ENCODE measurements around the gene SUGP1. TPM values are rescaled to one million over a fixed set of nuclear protein-coding genes. Genes with fewer than 3 reads are reported as not detected.

The SUGP1 gene
- polyA plus RNA-seq, 3 donors: 17.4 to 38.8 (median 18.1) TPM

DNA sequence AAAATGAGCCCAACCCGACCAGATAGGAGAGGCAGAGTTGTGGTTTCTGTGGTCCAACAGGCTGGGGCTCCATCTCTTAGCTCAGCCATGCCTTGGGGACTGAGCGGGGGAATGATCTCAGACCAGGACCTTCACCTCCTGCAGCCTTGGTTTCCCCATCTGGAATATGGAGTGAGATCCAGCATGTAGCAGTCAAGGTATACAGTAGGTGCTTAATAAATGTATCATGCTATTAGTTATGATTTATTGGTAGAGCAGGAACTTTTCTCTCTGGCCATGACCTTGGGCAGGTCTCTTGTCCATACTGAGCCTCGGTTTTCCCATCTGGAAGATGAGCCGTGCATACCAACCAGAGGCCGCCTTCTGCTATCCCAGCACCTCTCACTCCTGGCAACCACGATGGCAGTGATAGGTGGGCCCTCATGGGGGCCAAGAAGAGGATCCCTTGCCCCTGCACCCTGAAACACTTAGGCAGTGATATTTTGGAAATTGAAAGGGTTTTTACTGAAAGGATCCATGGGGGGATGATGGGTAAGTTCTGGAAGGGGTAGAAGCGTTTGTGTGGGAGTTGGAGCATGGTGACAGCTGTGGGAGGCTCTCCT, 56.3 kb downstream of the SUGP1 start:
- Histone ChIP-seq H3K36me3 (replicated peaks in 1 of 2; ENCODE audit: control insufficient read depth in 1 of 2, insufficient read depth in 2 of 2, low read length in 2 of 2) (no peaks in the 10 kb centered on the region), H3K9me3 (replicated peaks in 1 of 2; ENCODE audit: control insufficient read depth in 1 of 2, insufficient read depth in 1 of 2, low read length in 2 of 2) (peaks cover 12 to 20% of the 10 kb centered on the region in 2 donors), H4K20me1 (ENCODE audit: insufficient read depth, low read length) (no peaks in the 10 kb centered on the region), H3K79me2 (ENCODE audit: insufficient read depth, low read length) (no peaks in the 10 kb centered on the region), H3K27me3 (ENCODE audit: control insufficient read depth in 2 of 2, insufficient read depth in 2 of 2, low read length in 2 of 2) (peaks cover 13 to 45% of the 10 kb centered on the region in 2 donors), H3K27ac (ENCODE audit: low read depth in 1 of 2, low read length in 2 of 2) (no peak overlapping the region), H3K4me1 (ENCODE audit: control insufficient read depth in 1 of 2, insufficient read depth in 2 of 2, low read length in 2 of 2) (peaks cover 4 to 15% of the 10 kb centered on the region in 2 donors), H3K4me2 (replicated peaks; ENCODE audit: extremely low read depth, low read length, poor library complexity, severe bottlenecking) (no peak overlapping the region), H3K4me3 (replicated peaks in 1 of 3; ENCODE audit: low read depth in 2 of 3, low read length in 3 of 3) (no peak overlapping the region), H3K9ac (ENCODE audit: insufficient read depth, low read length, poor library complexity, severe bottlenecking) (no peak overlapping the region), H2AFZ (ENCODE audit: insufficient read depth, low read depth, low read length, poor library complexity, severe bottlenecking) (no peak overlapping the region)
- TF ChIP-seq, protein P1, sequence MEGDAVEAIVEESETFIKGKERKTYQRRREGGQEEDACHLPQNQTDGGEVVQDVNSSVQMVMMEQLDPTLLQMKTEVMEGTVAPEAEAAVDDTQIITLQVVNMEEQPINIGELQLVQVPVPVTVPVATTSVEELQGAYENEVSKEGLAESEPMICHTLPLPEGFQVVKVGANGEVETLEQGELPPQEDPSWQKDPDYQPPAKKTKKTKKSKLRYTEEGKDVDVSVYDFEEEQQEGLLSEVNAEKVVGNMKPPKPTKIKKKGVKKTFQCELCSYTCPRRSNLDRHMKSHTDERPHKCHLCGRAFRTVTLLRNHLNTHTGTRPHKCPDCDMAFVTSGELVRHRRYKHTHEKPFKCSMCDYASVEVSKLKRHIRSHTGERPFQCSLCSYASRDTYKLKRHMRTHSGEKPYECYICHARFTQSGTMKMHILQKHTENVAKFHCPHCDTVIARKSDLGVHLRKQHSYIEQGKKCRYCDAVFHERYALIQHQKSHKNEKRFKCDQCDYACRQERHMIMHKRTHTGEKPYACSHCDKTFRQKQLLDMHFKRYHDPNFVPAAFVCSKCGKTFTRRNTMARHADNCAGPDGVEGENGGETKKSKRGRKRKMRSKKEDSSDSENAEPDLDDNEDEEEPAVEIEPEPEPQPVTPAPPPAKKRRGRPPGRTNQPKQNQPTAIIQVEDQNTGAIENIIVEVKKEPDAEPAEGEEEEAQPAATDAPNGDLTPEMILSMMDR (IDR thresholded peaks at IDR 0.05): no peak
- Mint-ChIP-seq H3K9me3 (peaks cover 4 to 23% (median 18%) of the 10 kb centered on the region in 7 donors), H3K27me3 (ENCODE audit: low read depth in 3 of 3) (peaks cover 44 to 45% (median 44%) of the 10 kb centered on the region in 3 donors), H3K4me1 (peaks cover 16% of the 10 kb centered on the region), H3K36me3 (no peaks in the 10 kb centered on the region), H3K4me3 (no peak overlapping the region), H3K27ac (peak overlapping the region in 1 of 7 donors; percentile 37)
- DNase-seq: no peak
- intact Hi-C loops (cut with micrococcal nuclease): no loop called here
- WGBS (ENCODE audit: insufficient coverage): 91% methylated on average over 4 of the region's 7 CpGs

DNA sequence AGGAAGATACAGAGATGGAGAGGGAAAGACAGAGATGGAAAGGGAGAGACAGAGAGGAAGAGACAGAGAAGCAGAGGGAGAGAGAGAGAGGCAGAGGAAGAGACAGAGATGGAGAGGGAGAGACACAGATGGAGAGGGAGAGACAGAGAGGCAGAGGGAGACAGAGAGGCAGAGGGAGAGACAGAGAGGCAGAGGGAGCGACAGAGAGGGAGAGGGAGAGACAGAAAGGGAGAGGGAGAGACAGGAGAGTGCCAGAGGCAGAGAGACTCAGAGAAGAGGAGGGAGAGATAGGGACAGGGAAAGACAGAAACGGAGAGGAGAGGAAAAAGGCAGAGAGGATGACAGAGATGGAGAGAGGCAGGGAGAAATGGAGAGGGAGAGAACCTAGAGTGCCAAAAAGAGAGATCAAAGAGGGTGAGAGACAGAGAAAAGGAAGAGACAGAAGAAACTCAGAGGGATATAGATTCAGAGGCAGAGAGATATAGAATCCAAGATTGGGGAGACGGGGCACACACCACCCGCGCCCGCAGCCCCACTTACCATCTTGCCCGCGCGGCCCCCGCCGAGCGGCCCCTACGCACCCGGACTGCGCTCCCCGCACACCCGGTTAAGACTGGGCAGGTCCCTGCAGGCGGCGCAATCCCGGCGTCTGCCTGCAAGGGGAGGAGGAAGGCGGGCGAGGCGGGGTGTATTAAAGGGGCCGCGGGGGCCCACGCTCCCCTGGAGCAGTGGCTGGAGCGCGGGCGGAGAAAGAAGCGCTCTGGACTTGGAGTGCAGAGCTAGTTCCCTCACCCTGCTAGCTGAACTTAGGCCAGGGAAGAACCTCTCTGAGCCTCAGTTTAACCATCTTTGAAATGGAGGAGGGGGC, 57.9 kb downstream of the SUGP1 start:
- no peaks in the 10 kb centered on the region for H3K36me3 Mint-ChIP-seq
- peak overlapping the region; percentile 41 for H2AFZ ChIP-seq (ENCODE audit: insufficient read depth, low read depth, low read length, poor library complexity, severe bottlenecking)
- intact Hi-C loops (cut with micrococcal nuclease): no loop called here
- no peaks in the 10 kb centered on the region for H4K20me1 ChIP-seq (ENCODE audit: insufficient read depth, low read length)
- no peaks in the 10 kb centered on the region for H3K79me2 ChIP-seq (ENCODE audit: insufficient read depth, low read length)
- no peak overlapping the region for H3K9ac ChIP-seq (ENCODE audit: insufficient read depth, low read length, poor library complexity, severe bottlenecking)
- peak overlapping the region; percentile 34 to 82 for H3K4me3 Mint-ChIP-seq
- H3K36me3 ChIP-seq (replicated peaks in 1 of 2; ENCODE audit: control insufficient read depth in 1 of 2, insufficient read depth in 2 of 2, low read length in 2 of 2): no peaks in the 10 kb centered on the region
- no peak overlapping the region for H3K27ac ChIP-seq (ENCODE audit: low read depth in 1 of 2, low read length in 2 of 2)
- TF ChIP-seq, protein P1 (IDR thresholded peaks at IDR 0.05): no peak
- peak overlapping the region; percentile 64 for H3K4me2 ChIP-seq (replicated peaks; ENCODE audit: extremely low read depth, low read length, poor library complexity, severe bottlenecking)
- DNase-seq: no peak
- no peak overlapping the region for H3K4me3 ChIP-seq (replicated peaks in 1 of 3; ENCODE audit: low read depth in 2 of 3, low read length in 3 of 3)
- H3K4me1 ChIP-seq (ENCODE audit: control insufficient read depth in 1 of 2, insufficient read depth in 2 of 2, low read length in 2 of 2): peaks cover 4 to 15% of the 10 kb centered on the region in 2 donors
- peaks cover 4 to 28% (median 22%) of the 10 kb centered on the region in 7 donors for H3K9me3 Mint-ChIP-seq
- H3K27ac Mint-ChIP-seq: peak overlapping the region in 2 of 7 donors; percentile 2 to 64
- peaks cover 13 to 47% of the 10 kb centered on the region in 2 donors for H3K27me3 ChIP-seq (ENCODE audit: control insufficient read depth in 2 of 2, insufficient read depth in 2 of 2, low read length in 2 of 2)
- H3K9me3 ChIP-seq (replicated peaks in 1 of 2; ENCODE audit: control insufficient read depth in 1 of 2, insufficient read depth in 1 of 2, low read length in 2 of 2): peaks cover 12 to 28% of the 10 kb centered on the region in 2 donors
- peaks cover 16% of the 10 kb centered on the region for H3K4me1 Mint-ChIP-seq
- H3K27me3 Mint-ChIP-seq (ENCODE audit: low read depth in 3 of 3): peaks cover 42 to 53% (median 48%) of the 10 kb centered on the region in 3 donors
- WGBS (ENCODE audit: insufficient coverage): 12% methylated on average over 23 of the region's 31 CpGs

Data from CD14-positive monocyte (primary cell).